MCF 10A (cell line): Measurements from ENCODE around the gene ANKH. TPM values are rescaled to one million over a fixed set of nuclear protein-coding genes. Genes with fewer than 3 reads are reported as not detected.
A peak's percentile ranks its signal among the peaks of the same experiment; 100 is the strongest.

Source experiments
- BruUV-seq: library from RNA; stranded (reverse); fragments of 400-500 nt; replicated peaks from 2 replicates; lab custom pipeline; 2021; lab: Mats Ljungman, UMichigan
- CTCF ChIA-PET: fragments of 300-600 bp; sonication (Branson Sonifier 250); formaldehyde crosslinking; extraction: SDS; loops from one replicate; lab custom pipeline; 2021; ENCODE audit warnings: antibody characterized with exemption, inconsistent platforms; lab: Yijun Ruan, JAX
- POLR2A ChIA-PET: fragments of 300-600, 350-650 bp; sonication (Branson Sonifier 250); formaldehyde crosslinking; extraction: SDS; loops from one replicate; lab custom pipeline; 2020; ENCODE audit warnings: antibody characterized with exemption, inconsistent platforms; lab: Yijun Ruan, JAX
- DNase-seq: peaks from one replicate; pipeline ENCODE4 v3.0.0-alpha.2; 2018; ENCODE audit not compliant: unreplicated experiment
- H3K27ac Mint-ChIP-seq: one replicate; pipeline ENCODE4 v1.8.0; 2022; ENCODE audit warnings: mild to moderate bottlenecking, low read depth, mixed read lengths; ENCODE audit not compliant: unreplicated experiment
- H3K27me3 Mint-ChIP-seq: one replicate; pipeline ENCODE4 v1.8.0; 2022; ENCODE audit warnings: mixed read lengths; ENCODE audit not compliant: insufficient read depth, unreplicated experiment
- H3K36me3 Mint-ChIP-seq: one replicate; pipeline ENCODE4 v1.8.0; 2022; ENCODE audit warnings: mild to moderate bottlenecking, moderate library complexity, mixed read lengths; ENCODE audit not compliant: insufficient read depth, unreplicated experiment
- H3K4me1 Mint-ChIP-seq: one replicate; pipeline ENCODE4 v1.8.0; 2022; ENCODE audit warnings: mixed read lengths; ENCODE audit not compliant: insufficient read depth, unreplicated experiment
- H3K4me3 Mint-ChIP-seq: one replicate; pipeline ENCODE4 v1.8.0; 2022; ENCODE audit warnings: mild to moderate bottlenecking, moderate library complexity, mixed read lengths; ENCODE audit not compliant: unreplicated experiment
- H3K9me3 Mint-ChIP-seq: one replicate; pipeline ENCODE4 v1.8.0; 2022; ENCODE audit warnings: mixed read lengths; ENCODE audit not compliant: unreplicated experiment
- CTCF ChIP-seq: fragments of 200-600 bp; IDR thresholded peaks from one replicate; pipeline ENCODE4 v1.8.0; 2022; ENCODE audit warnings: antibody characterized with exemption, mild to moderate bottlenecking; ENCODE audit not compliant: unreplicated experiment
- intact Hi-C: fragments of 100-400 bp; cut with micrococcal nuclease; formaldehyde crosslinking; loops from 2 replicates; pipeline ENCODE4 v1.14.1; 2022
- total RNA-seq: library from RNA; stranded (reverse); gene quantifications from 2 replicates; pipeline ENCODE4 v1.2.3, GENCODE V29; 2022

The ANKH gene
- total RNA-seq, 1 experiment from 2014 or later = 65.7 TPM

GRCh38 chr5:14727428-14727865, 144.1 kb downstream of the ANKH start:
- H3K4me3 Mint-ChIP-seq = no peak overlapping the region
- POLR2A ChIA-PET = interaction anchor here (0.8 to 2.1 kb wide), 5 partner anchors 13 to 282 kb away, joined by 3 to 17 read pairs (median 4); no protein-coding TSS in a partner anchor
- H3K27me3 Mint-ChIP-seq = no peaks in the 10 kb centered on the region
- peaks cover 10% of the 10 kb centered on the region for H3K4me1 Mint-ChIP-seq
- CTCF ChIA-PET = interaction anchor here (0.5 to 10.6 kb wide), 51 partner anchors 10 to 1268 kb away, joined by 3 to 223 read pairs (median 4); no protein-coding TSS in a partner anchor
- no peaks in the 10 kb centered on the region for H3K9me3 Mint-ChIP-seq
- intact Hi-C loops = loop anchor here (1.0 to 5.0 kb wide), 5 partner anchors 43 to 287 kb away; no protein-coding TSS in a partner anchor
- no TSS peak for BruUV-seq
- no peak overlapping the region for H3K27ac Mint-ChIP-seq
- peaks cover 12% of the 10 kb centered on the region for H3K36me3 Mint-ChIP-seq
- peak; percentile 82 for DNase-seq
- peak; percentile 92 for TF ChIP-seq CTCF

GRCh38 chr5:14726066-14726838, 145.3 kb downstream of the ANKH start:
- Mint-ChIP-seq H3K4me1 (peaks cover 10% of the 10 kb centered on the region), H3K27me3 (no peaks in the 10 kb centered on the region), H3K4me3 (no peak overlapping the region), H3K36me3 (peaks cover 12% of the 10 kb centered on the region), H3K27ac (no peak overlapping the region), H3K9me3 (no peaks in the 10 kb centered on the region)
- CTCF ChIA-PET = interaction anchor here (0.6 to 10.6 kb wide), 39 partner anchors 9 to 1270 kb away, joined by 3 to 223 read pairs (median 4); no protein-coding TSS in a partner anchor
- intact Hi-C loops = loop anchor here (2.0 to 5.0 kb wide), 2 partner anchors 41 to 221 kb away; no protein-coding TSS in a partner anchor
- DNase-seq = no peak
- BruUV-seq = no TSS peak
- no peak for TF ChIP-seq CTCF
- POLR2A ChIA-PET = interaction anchor here (0.9 to 2.1 kb wide), 3 partner anchors 12 to 277 kb away, joined by 3 to 17 read pairs (median 5); no protein-coding TSS in a partner anchor

- DNase-seq = no peak
- no peak for TF ChIP-seq CTCF
- Mint-ChIP-seq H3K27me3 (no peaks in the 10 kb centered on the region), H3K27ac (no peak overlapping the region), H3K9me3 (no peaks in the 10 kb centered on the region), H3K4me1 (peaks cover 16% of the 10 kb centered on the region), H3K4me3 (no peak overlapping the region), H3K36me3 (peaks cover 12% of the 10 kb centered on the region)
- BruUV-seq = no TSS peak
- POLR2A ChIA-PET = interaction anchor here (0.7 to 1.1 kb wide), 2 partner anchors 22 to 1133 kb away, joined by 3 to 4 read pairs; no protein-coding TSS in a partner anchor
- intact Hi-C loops = loop anchor here (5.0 kb wide), 1 partner anchor 223 kb away; no protein-coding TSS in a partner anchor
- CTCF ChIA-PET = interaction anchor here (0.6 to 10.6 kb wide), 10 partner anchors 9 to 1269 kb away, joined by 3 to 223 read pairs (median 4); no protein-coding TSS in a partner anchor
Observed at GRCh38 chr5:14724633-14725032, 146.9 kb downstream of the ANKH start.

- no peak overlapping the region for H3K27ac Mint-ChIP-seq
- CTCF ChIA-PET = interaction anchor here (1.1 to 10.6 kb wide), 3 partner anchors 21 to 279 kb away, joined by 4 to 223 read pairs (median 5); no protein-coding TSS in a partner anchor
- no peak overlapping the region for H3K4me3 Mint-ChIP-seq
- TF ChIP-seq CTCF = no peak
- BruUV-seq = no TSS peak
- POLR2A ChIA-PET = interaction anchor here (0.6 to 0.7 kb wide), 2 partner anchors 38 to 1132 kb away, joined by 3 read pairs; no protein-coding TSS in a partner anchor
- DNase-seq = no peak
- no peaks in the 10 kb centered on the region for H3K9me3 Mint-ChIP-seq
- peaks cover 16% of the 10 kb centered on the region for H3K4me1 Mint-ChIP-seq
- H3K27me3 Mint-ChIP-seq = no peaks in the 10 kb centered on the region
- peaks cover 12% of the 10 kb centered on the region for H3K36me3 Mint-ChIP-seq
- intact Hi-C loops = no loop called here
Observed at GRCh38 chr5:14723701-14724132, 147.9 kb downstream of the ANKH start.
